GM12878 (cell line): ENCODE data around the gene NOC2L.

Experiments
- ATF7 ChIP-seq: fragments of 450-650 bp; IDR thresholded peaks from 2 replicates; pipeline ENCODE4 v1.6.1; 2016; ENCODE audit warnings: low read depth, mild to moderate bottlenecking
- BHLHE40 ChIP-seq, 2 experiments: fragments of 450-650 bp in 1 of 2; IDR thresholded peaks; 2 replicates each; pipeline ENCODE4 v1.6.1; 2011 to 2017; ENCODE audit warnings: low read depth in 2 of 2, borderline replicate concordance in 1 of 2, improper control_type of control experiment in 1 of 2, low read length in 1 of 2, mild to moderate bottlenecking in 1 of 2
- HCFC1 ChIP-seq: fragments of 150-350 bp; IDR thresholded peaks from 2 replicates; pipeline ENCODE4 v1.6.1; 2014; ENCODE audit warnings: low read length
- HDAC2 ChIP-seq: fragments of 200-600 bp; sonication (generic); IDR thresholded peaks from 2 replicates; pipeline ENCODE4 v1.6.1; 2017
- KDM1A ChIP-seq: fragments of 200-600 bp; sonication (generic); IDR thresholded peaks from 2 replicates; pipeline ENCODE4 v1.6.1; 2016; ENCODE audit warnings: borderline replicate concordance
- NR2C2 ChIP-seq: IDR thresholded peaks from 2 replicates; pipeline ENCODE4 v1.6.1; 2011; ENCODE audit warnings: borderline replicate concordance, low read depth; ENCODE audit not compliant: control insufficient read depth, insufficient read length
- POLR2A ChIP-seq: IDR thresholded peaks from 2 replicates; pipeline ENCODE4 v1.6.1; 2011; ENCODE audit warnings: low read depth, mild to moderate bottlenecking, low read length
- POLR2AphosphoS5 ChIP-seq: IDR thresholded peaks from 2 replicates; pipeline ENCODE4 v1.6.1; 2011; ENCODE audit warnings: mild to moderate bottlenecking, low read length, inconsistent platforms
- RAD21 ChIP-seq: IDR thresholded peaks from 2 replicates; pipeline ENCODE4 v1.6.1; 2011; ENCODE audit warnings: mild to moderate bottlenecking, low read depth, low read length, moderate library complexity; ENCODE audit not compliant: insufficient read depth
- TAF1 ChIP-seq: IDR thresholded peaks from 2 replicates; pipeline ENCODE4 v1.6.1; 2011; ENCODE audit warnings: mild to moderate bottlenecking, low read depth, low read length, borderline replicate concordance
- TF ChIP-seq, protein P1 (sequence below): fragments of 450-650 bp; formaldehyde crosslinking; IDR thresholded peaks from 2 replicates; pipeline ENCODE4 v1.4.0; 2020; ENCODE audit warnings: mild to moderate bottlenecking, moderate library complexity

DNA sequence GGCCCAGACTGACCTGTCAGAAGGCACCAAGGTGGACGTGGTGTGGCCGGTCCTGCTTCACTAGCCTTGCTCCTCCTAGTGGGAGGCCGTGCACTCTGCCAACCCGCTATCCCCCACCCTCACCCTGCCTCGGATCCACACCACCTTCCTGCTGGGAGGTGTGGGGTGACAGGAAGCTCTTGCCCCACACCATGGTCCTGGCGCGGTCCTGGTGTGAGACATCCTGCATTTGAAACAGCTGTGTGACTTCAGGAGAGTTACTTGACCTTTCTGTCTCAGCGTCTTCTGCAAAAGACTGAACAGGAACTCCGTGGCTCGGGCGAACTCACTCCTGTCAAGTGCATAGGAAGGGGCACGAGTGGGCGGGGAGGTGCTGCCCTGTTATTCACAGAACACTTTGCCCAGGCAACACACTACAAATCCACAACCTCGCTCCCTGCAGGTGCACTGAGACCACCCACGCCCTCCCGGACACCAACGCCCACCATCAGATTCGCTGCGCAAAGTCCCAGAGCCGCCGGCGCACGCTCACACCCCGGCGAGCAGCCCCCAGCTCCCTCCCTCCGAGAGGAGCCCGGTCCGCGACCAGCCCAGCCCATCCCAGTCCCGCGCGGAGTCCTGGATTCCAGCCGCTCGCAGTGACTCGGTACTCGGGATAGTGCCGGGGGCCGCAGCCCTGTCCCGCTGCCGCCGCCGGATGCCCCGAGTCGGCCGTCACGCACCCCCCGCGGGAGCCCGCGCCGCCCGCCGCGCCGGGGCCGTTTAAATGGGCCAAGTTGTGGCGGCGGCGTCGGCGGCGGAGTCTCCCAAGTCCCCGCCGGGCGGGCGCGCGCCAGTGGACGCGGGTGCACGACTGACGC, 35.7 kb downstream of the NOC2L start, which contains the start of gene SAMD11:
- TF ChIP-seq TAF1: no peak
- no peak for TF ChIP-seq BHLHE40 (IDR thresholded peaks at IDR 0.05; ENCODE audit: borderline replicate concordance in 1 of 2, low read depth in 2 of 2, low read length in 1 of 2)
- no peak for TF ChIP-seq POLR2AphosphoS5
- TF ChIP-seq RAD21: no peak
- TF ChIP-seq ATF7: no peak
- no peak for TF ChIP-seq POLR2A
- TF ChIP-seq HDAC2: no peak
- TF ChIP-seq, protein P1, sequence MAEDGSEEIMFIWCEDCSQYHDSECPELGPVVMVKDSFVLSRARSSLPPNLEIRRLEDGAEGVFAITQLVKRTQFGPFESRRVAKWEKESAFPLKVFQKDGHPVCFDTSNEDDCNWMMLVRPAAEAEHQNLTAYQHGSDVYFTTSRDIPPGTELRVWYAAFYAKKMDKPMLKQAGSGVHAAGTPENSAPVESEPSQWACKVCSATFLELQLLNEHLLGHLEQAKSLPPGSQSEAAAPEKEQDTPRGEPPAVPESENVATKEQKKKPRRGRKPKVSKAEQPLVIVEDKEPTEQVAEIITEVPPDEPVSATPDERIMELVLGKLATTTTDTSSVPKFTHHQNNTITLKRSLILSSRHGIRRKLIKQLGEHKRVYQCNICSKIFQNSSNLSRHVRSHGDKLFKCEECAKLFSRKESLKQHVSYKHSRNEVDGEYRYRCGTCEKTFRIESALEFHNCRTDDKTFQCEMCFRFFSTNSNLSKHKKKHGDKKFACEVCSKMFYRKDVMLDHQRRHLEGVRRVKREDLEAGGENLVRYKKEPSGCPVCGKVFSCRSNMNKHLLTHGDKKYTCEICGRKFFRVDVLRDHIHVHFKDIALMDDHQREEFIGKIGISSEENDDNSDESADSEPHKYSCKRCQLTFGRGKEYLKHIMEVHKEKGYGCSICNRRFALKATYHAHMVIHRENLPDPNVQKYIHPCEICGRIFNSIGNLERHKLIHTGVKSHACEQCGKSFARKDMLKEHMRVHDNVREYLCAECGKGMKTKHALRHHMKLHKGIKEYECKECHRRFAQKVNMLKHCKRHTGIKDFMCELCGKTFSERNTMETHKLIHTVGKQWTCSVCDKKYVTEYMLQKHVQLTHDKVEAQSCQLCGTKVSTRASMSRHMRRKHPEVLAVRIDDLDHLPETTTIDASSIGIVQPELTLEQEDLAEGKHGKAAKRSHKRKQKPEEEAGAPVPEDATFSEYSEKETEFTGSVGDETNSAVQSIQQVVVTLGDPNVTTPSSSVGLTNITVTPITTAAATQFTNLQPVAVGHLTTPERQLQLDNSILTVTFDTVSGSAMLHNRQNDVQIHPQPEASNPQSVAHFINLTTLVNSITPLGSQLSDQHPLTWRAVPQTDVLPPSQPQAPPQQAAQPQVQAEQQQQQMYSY: no peak
- TF ChIP-seq NR2C2: no peak
- TF ChIP-seq HCFC1: no peak
- TF ChIP-seq KDM1A: no peak
